HG03558 (cell line): ENCODE measurements around the gene TCHHL1.

Experiments
- ATAC-seq: cut with Tn5 transposase; IDR thresholded peaks from one replicate; pipeline ENCODE4 v1.9.1; 2021; ENCODE audit warnings: moderate number of reproducible peaks; ENCODE audit not compliant: unreplicated experiment; ENCODE audit errors: extremely low read depth

TCHHL1 gene

DNA sequence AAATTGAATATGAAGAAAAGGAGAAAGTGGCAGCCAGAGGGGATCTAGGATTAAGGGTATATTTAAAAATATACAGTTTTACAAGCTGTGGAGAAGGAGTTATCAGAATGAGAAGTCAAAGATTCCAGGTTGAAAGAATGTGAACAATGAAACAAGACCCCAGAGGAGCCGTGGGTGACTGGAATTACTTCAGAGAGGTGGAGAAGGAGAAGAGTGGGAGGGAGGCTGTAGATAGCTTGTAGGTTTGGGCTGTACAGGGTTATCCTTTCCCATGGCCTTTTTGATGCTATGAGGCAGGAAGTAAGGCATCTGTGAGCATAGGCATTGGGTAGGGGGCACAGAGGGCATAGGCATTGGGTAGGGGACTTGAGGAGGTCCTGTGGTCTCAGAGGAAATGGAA, 46.8 kb downstream of the TCHHL1 start:
- no peak for ATAC-seq

DNA sequence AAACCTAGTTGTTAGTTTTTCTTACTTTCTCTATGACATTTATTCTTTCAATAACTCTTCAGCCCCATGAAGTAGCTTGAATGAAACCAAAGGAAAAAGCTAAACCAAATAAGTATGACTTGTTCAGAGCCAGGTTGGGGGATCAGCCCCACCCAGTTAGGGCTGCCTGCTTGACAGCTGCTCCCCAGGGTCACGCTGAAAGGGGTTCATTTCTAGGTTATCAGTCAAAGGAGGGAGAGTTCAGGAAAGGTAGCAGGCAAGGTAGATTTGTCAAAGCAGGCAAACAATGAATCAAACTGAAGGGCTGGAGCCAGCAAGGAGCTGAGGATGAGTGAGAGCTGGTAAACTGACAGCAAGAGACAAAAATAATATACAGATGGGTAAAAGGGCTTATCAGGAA, 49.0 kb downstream of the TCHHL1 start:
- no peak for ATAC-seq

DNA sequence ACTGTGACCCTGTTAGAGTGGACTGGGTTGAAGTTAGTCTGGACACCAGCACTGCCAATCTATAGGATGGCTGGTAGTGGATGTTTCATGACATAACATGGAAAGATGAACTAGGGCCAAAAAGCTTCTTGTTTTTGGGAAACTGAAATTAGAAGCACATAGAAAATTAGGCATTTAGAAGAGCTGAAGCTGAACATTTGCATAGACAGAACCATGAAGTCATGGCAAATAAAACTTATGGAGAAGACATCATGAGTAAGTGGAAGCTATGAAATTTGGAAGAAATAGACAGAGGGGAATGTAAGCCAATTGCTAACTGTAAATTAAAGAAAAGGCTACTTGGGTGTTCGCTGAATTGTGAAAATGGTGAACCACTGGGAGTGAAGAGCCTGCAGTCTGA, 49.4 kb downstream of the TCHHL1 start:
- no peak for ATAC-seq

DNA sequence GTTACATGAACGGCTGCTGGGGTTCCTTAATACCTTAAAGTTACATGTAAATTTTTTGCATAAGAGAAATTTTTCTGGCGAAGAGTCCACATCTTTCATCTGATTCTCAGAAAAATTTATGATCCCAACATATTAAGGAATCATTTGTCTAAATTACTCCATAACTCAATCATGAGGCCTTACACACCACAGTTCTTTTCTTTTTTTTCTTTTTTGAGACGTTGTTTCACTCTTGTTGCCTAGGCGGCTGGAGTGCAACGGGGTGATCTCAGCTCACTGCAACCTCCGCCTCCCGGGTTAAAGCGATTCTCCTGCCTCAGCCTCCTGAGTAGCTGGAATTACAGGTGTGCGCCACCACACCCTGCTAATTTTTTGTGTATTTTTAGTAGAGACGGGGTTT, 50.0 kb downstream of the TCHHL1 start:
- ATAC-seq, result no peak

DNA sequence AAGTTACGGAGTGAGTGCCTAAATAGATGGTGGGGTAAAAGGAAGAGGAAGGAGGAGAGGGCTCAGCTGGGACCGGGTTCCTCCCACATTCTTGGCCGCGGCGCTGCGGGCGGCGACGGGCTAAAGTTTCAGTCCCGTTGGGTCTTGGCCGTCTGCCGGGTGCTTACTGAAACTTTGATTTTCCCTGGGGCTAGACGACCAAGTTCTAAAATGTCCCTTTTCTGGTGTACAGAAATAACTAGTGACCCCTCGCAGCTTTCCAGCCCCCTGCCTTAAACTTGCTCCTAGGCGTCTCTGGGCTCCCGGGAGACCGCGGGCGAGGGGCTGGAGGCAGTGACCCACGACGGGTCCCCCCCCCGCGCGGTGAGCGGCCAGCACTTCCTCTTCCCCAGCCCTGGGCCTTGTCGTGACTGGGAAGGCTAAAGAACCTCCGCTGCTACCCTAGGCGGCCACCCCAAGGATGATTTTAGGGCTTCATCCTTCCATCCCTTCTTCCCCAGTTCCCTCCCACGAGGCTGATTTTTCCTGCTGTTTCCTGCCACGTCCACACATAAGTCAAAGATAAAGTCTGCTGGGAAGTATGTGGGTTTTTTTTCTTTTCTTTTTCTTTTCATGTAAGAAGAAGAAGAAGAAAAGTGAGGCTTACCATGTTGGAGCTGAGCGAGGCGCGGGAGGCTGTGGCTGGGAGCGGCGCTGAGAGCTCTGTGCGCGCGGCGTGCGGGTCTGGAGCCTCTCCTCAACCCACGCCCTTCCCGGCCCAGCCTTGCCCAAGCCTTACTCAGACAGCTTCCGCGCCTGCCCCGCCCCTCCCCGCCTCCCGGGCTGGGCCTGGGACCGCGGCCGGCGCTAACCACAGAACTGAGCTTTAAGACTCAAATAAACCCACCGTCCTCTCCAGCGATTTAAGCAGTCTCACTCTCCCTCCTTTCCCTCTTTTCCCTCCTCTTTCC, 52.3 kb downstream of the TCHHL1 start, which contains the start of gene S100A11:
S100A11 (minus strand) TSS at position 738 of the 950 bp plus-strand sequence; CDS start at position 649, 89 bp downstream.
- ATAC-seq, result no peak

DNA sequence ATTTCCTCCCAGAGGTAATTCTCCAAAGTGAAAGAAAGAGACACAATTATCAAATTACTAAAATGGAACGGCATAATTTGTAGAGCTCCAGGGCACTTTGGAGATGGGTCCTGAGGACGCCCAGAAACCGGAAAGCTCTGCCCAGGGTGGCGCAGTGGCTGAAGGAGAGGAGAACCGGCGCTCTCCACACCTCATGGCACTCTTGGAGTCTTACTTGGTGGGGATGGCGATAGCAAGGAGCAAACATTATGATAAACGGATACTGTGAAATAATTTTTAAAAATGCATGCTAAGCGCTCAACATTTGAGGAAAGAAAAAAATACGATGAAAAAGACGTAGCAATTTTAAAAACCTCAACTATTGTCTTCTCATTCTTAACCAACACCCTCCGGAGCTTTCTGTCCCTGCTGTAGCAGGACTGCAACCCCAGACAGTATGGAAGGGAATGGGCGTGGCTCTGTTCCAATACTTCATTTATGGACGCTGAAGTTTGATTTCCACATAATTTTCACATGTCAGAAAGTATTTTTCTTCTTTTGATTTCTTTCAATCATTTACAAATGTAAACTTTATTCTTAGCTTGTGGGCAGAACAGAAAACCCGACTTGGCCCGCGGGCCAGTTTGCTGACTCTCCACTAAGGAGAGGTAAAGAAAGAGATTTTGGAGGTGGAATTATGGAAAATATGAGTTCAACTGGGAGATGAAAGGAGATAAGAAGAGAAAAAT, 53.2 kb downstream of the TCHHL1 start:
- no peak for ATAC-seq

DNA sequence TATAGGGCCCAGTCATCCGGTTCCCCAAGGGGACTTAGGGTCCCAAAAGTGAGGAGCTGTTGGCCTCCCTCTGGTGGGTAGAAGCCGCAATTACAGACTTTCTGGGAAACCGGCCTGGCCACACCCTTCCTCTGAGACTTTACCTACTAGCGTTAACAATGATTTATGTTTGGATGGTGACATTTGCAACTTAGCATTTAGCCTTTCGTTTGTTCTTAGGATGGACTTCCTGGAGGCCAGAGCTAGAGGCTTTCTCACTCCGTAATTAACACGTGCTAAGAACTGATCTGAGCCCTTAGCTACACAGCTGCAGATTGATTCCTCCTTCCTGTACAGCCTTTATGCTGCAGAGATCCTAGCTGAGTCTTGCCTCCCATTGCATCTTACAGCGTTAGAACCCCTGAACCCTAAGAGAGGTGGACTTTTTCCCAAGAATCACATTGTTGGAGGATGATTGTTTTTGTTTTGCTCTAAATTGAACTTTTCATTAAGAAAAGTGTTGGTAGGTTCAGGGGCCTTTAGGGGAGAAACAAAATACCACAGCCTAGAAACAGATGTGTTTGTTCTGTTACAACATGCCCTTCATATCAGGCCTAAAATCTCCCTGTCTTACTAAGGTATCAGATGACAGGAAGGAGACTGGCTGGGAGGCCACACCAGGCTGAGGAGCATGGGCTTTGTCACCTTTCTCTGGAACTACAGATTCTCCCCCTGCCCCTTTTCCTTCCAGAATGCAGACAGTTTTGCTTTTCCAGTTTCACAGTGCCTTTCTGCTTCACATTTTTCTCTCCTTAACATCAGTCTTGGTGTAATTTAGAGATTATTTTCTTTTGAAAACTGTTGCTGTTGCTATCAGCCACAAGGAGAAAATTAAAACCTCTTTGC, 54.0 kb downstream of the TCHHL1 start:
- no peak for ATAC-seq

DNA sequence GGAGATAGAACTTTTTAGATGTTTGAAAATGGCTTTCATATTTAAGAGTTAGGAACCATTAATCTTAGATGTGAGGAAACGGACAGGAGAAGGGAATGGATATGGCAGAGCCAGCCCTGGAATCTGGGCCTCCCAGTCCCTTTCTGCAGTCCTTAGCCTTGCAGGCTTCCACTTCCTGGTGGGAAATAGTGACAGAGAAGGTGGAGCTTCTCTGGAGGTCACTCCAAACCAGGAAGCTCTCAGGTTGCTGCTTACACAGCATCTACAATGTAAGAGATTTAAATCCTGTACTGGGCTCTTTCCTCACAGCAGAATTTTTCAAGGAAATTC, 54.6 kb downstream of the TCHHL1 start:
- ATAC-seq, result no peak
